Measurements from ENCODE around the gene COL23A1.

The COL23A1 gene

GRCh38 chr5:178472138-178472537 lies 118.1 kb downstream of the COL23A1 start:
- DNase-seq = no peak

- DNase-seq = no peak
Measured at GRCh38 chr5:178471711-178472110, 118.5 kb downstream of the COL23A1 start.

GRCh38 chr5:178470760-178471025 lies 119.5 kb downstream of the COL23A1 start:
- no peak for DNase-seq

- no peak for DNase-seq
Measured at GRCh38 chr5:178469975-178470759, 120.0 kb downstream of the COL23A1 start.

GRCh38 chr5:178469011-178469974 lies 120.9 kb downstream of the COL23A1 start:
- DNase-seq = no peak

GRCh38 chr5:178468196-178468685 lies 122.0 kb downstream of the COL23A1 start:
- no peak for DNase-seq

GRCh38 chr5:178467568-178468195 lies 122.5 kb downstream of the COL23A1 start:
- no peak for DNase-seq

GRCh38 chr5:178467205-178467567 lies 123.0 kb downstream of the COL23A1 start:
- DNase-seq = no peak

GRCh38 chr5:178466342-178466741 lies 123.9 kb downstream of the COL23A1 start:
- no peak for DNase-seq

GRCh38 chr5:178465861-178466288 lies 124.3 kb downstream of the COL23A1 start:
- DNase-seq = no peak

- DNase-seq = no peak
Measured at GRCh38 chr5:178465228-178465860, 124.8 kb downstream of the COL23A1 start.

- DNase-seq = no peak
Measured at GRCh38 chr5:178464431-178465048, 125.7 kb downstream of the COL23A1 start.

GRCh38 chr5:178463321-178464155 lies 126.7 kb downstream of the COL23A1 start:
- DNase-seq = no peak

GRCh38 chr5:178462816-178463215 lies 127.4 kb downstream of the COL23A1 start:
- no peak for DNase-seq

GRCh38 chr5:178462076-178462475 lies 128.1 kb downstream of the COL23A1 start:
- DNase-seq = no peak

- DNase-seq = no peak
Measured at GRCh38 chr5:178461004-178461730, 129.0 kb downstream of the COL23A1 start.

GRCh38 chr5:178460598-178460997 lies 129.6 kb downstream of the COL23A1 start:
- no peak for DNase-seq

- no peak for DNase-seq
Measured at GRCh38 chr5:178460174-178460573, 130.0 kb downstream of the COL23A1 start.

- DNase-seq = no peak
Measured at GRCh38 chr5:178458140-178458539, 132.1 kb downstream of the COL23A1 start.

GRCh38 chr5:178457471-178457870 lies 132.7 kb downstream of the COL23A1 start:
- DNase-seq = no peak

- DNase-seq = no peak
Measured at GRCh38 chr5:178455480-178455835, 134.7 kb downstream of the COL23A1 start.

Measured in NCI-H1048 (cell line).